HCT116 (cell line): Measurements from ENCODE around the gene MAL.

Experiments used
- POLR2AphosphoS5 ChIP-seq: IDR thresholded peaks from 2 replicates; pipeline ENCODE4 v1.6.1; 2011; ENCODE audit warnings: mild to moderate bottlenecking, low read depth, low read length, moderate library complexity
- RAD21 ChIP-seq: IDR thresholded peaks from 2 replicates; pipeline ENCODE4 v1.6.1; 2012; ENCODE audit warnings: low read depth, mild to moderate bottlenecking
- YY1 ChIP-seq: IDR thresholded peaks from 2 replicates; pipeline ENCODE4 v1.6.1; 2011; ENCODE audit warnings: low read length, low read depth, moderate library complexity, mild to moderate bottlenecking; ENCODE audit not compliant: insufficient replicate concordance; ENCODE audit errors: extremely low read depth
- TF ChIP-seq, protein P1 (sequence below), 3 experiments: fragments of 200-600 bp in 1 of 3; sonication (generic) in 1 of 3; IDR thresholded peaks in 2 of 3; conservative IDR thresholded peaks in 1 of 3; 2 replicates each; pipeline ENCODE4 v1.5.1; 2012 to 2017; ENCODE audit warnings: low read depth in 2 of 3, low read length in 2 of 3, antibody characterized with exemption in 1 of 3, borderline replicate concordance in 1 of 3, control low read depth in 1 of 3, mild to moderate bottlenecking in 1 of 3, mixed read lengths in 1 of 3, mixed run types in 1 of 3, moderate library complexity in 1 of 3; ENCODE audit not compliant: insufficient read depth in 1 of 3
- TF ChIP-seq, protein P2 (sequence below): IDR thresholded peaks from 2 replicates; pipeline ENCODE4 v1.6.1; 2012
- TF ChIP-seq, protein P3 (sequence below): IDR thresholded peaks from 2 replicates; pipeline ENCODE4 v1.6.1; 2012

DNA sequence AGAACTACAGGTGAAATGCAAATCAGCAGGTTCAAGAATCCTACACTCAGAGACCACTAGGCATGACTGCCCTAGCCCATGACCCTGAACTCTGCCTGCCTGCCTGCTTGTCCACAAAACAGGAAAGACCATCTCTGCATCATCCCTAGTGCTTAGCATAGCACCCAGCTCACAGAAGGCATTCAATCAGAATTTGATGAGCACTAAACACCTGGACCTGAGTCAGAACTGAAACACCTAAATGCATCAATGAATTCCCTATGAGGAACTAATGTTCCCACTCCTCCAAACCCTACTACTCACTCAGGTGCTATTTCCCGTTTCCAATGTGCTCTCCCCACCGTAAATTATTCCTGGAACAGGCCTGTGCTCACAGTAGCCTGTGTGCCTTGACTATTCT lies 74.4 kb downstream of the MAL start:
- TF ChIP-seq, protein P1, sequence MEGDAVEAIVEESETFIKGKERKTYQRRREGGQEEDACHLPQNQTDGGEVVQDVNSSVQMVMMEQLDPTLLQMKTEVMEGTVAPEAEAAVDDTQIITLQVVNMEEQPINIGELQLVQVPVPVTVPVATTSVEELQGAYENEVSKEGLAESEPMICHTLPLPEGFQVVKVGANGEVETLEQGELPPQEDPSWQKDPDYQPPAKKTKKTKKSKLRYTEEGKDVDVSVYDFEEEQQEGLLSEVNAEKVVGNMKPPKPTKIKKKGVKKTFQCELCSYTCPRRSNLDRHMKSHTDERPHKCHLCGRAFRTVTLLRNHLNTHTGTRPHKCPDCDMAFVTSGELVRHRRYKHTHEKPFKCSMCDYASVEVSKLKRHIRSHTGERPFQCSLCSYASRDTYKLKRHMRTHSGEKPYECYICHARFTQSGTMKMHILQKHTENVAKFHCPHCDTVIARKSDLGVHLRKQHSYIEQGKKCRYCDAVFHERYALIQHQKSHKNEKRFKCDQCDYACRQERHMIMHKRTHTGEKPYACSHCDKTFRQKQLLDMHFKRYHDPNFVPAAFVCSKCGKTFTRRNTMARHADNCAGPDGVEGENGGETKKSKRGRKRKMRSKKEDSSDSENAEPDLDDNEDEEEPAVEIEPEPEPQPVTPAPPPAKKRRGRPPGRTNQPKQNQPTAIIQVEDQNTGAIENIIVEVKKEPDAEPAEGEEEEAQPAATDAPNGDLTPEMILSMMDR (IDR thresholded peaks at IDR 0.05 in 2 of 3, conservative IDR thresholded peaks at IDR 0.05 in 1 of 3; ENCODE audit: borderline replicate concordance in 1 of 3, insufficient read depth in 1 of 3, low read depth in 2 of 3, low read length in 2 of 3): no peak
- TF ChIP-seq YY1 (no peak), POLR2AphosphoS5 (no peak), RAD21 (no peak)
- TF ChIP-seq, protein P2, sequence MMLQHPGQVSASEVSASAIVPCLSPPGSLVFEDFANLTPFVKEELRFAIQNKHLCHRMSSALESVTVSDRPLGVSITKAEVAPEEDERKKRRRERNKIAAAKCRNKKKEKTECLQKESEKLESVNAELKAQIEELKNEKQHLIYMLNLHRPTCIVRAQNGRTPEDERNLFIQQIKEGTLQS: no peak
- TF ChIP-seq, protein P3, sequence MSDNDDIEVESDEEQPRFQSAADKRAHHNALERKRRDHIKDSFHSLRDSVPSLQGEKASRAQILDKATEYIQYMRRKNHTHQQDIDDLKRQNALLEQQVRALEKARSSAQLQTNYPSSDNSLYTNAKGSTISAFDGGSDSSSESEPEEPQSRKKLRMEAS: no peak
